ENCODE data around the gene TRAPPC12. TPM values are rescaled to one million over a fixed set of nuclear protein-coding genes. Genes with fewer than 3 reads are reported as not detected.

The TRAPPC12 gene
- total RNA-seq, 1 donor from 2014 or later, result 91.7 TPM

DNA sequence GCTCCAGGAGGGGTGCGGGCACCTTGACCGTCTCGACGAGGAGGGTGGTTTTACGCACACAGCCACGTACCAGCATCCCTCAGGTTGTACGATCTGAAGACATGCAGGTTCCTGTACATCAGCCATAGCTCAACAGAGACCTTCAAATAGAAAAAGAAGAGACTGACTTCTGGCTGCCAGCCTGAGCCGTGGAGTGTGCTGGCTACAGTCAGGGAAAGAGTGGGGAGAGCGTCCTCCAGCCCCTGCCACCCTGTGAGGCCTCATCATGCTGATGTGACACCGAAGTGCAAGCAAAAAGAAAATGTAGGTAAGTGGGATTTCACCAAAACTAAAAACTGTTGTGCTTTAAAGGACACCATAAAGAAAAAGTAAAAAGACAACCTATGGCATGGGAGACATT lies 92.8 kb downstream of the TRAPPC12 start:
- no peaks in the 10 kb centered on the region for H3K4me1 Mint-ChIP-seq
- peaks cover 26% of the 10 kb centered on the region for H3K36me3 Mint-ChIP-seq (ENCODE audit: low read depth)
- intact Hi-C loops (cut with micrococcal nuclease), result no loop called here
- no peak overlapping the region for H3K27ac Mint-ChIP-seq
- H3K4me3 Mint-ChIP-seq, result no peak overlapping the region
- DNase-seq, result no peak
- H3K27me3 Mint-ChIP-seq, result no peaks in the 10 kb centered on the region
- H3K9me3 Mint-ChIP-seq, result no peaks in the 10 kb centered on the region

DNA sequence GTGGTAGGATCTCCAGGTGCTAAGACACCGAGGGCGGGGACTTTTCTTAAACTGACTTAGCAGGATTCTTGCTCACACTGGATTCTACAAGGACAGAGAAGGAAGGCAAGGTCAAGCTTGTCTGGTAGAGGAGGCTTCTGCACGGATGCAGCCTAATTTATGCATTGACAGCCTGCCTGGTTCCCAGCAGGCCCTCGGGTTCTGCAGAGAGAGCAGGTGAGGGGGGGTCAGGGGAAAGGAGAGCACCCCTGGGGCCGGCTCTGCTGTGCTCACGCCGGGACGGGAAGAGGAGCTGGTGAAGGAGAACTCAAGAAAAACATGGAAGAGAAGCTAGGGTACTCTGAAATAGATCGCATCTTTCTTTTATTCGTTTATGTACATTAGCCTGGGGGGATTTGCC lies 93.5 kb downstream of the TRAPPC12 start:
- Mint-ChIP-seq H3K4me1 (no peaks in the 10 kb centered on the region), H3K27ac (no peak overlapping the region), H3K9me3 (no peaks in the 10 kb centered on the region), H3K27me3 (no peaks in the 10 kb centered on the region), H3K36me3 (ENCODE audit: low read depth) (peaks cover 22% of the 10 kb centered on the region), H3K4me3 (no peak overlapping the region)
- intact Hi-C loops (cut with micrococcal nuclease), result no loop called here
- no peak for DNase-seq

DNA sequence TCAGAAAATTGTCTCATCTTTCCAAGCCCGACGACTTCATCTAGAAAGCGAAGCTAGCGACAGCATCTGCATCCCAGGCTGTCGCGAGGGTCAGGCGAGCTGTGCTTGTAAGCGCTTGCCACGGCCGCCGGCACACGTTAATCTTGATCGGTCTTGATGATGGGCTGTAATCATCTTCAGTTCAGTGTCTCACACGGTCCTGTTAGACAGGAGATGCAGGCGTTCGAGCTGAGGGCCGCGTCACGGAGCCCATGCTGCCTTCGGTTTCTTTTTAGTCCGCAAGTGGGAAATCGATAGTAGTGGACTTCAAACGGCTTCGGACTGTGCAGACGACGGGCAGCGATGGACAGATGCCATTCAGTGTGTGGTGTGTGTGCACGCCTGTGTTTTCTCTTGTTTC lies 96.3 kb downstream of the TRAPPC12 start:
- DNase-seq, result no peak
- peaks cover 4% of the 10 kb centered on the region for H3K4me1 Mint-ChIP-seq
- intact Hi-C loops (cut with micrococcal nuclease), result no loop called here
- no peak overlapping the region for H3K27ac Mint-ChIP-seq
- no peaks in the 10 kb centered on the region for H3K27me3 Mint-ChIP-seq
- no peaks in the 10 kb centered on the region for H3K9me3 Mint-ChIP-seq
- H3K4me3 Mint-ChIP-seq, result no peak overlapping the region
- H3K36me3 Mint-ChIP-seq (ENCODE audit: low read depth), result peaks cover 17% of the 10 kb centered on the region

DNA sequence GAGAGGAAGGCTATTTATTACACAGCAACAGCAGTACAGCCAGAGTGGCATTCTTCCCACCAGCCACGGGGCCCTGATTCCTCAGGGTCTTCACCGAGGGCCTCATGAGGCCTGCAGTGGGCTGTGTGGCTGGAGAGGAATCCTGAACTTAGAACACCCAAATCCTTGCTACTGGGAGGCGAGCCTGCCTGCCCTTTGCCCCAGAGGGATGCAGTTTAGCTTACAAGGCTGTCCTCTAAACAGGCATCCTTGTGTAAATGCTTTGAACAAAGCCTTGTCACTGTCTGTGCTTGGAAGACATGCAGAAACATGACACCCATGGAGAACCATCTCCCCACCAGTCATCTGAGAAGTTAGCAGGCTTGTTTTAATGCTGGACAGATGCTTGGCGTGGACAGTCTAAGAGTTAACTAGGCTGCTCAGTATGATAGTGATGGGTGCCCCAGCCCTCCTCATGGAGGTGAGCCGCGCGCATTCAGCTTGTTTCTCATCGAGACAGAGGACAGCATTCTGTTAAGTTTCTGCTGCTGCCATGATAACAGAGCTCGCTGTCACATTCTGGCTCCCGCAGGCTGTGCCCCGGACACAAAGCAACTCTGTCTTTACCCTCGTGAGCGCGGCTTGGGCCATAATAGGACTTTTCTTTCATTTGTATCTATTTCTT lies 97.0 kb downstream of the TRAPPC12 start:
- H3K9me3 Mint-ChIP-seq, result no peaks in the 10 kb centered on the region
- H3K27ac Mint-ChIP-seq, result no peak overlapping the region
- peaks cover 16% of the 10 kb centered on the region for H3K36me3 Mint-ChIP-seq (ENCODE audit: low read depth)

GRCh38 chr2:3476985-3477327 lies 97.5 kb downstream of the TRAPPC12 start:
- Mint-ChIP-seq H3K36me3 (ENCODE audit: low read depth) (peaks cover 16% of the 10 kb centered on the region), H3K4me3 (no peak overlapping the region), H3K27ac (no peak overlapping the region), H3K27me3 (no peaks in the 10 kb centered on the region), H3K4me1 (peaks cover 4% of the 10 kb centered on the region), H3K9me3 (no peaks in the 10 kb centered on the region)
- intact Hi-C loops (cut with micrococcal nuclease), result no loop called here
- DNase-seq, result no peak

More for the DNA sequence above, 97.0 kb downstream of the TRAPPC12 start:
- Mint-ChIP-seq H3K27me3 (no peaks in the 10 kb centered on the region), H3K4me3 (no peak overlapping the region), H3K4me1 (peaks cover 4% of the 10 kb centered on the region)
- intact Hi-C loops (cut with micrococcal nuclease), result no loop called here
- DNase-seq, result no peak

DNA sequence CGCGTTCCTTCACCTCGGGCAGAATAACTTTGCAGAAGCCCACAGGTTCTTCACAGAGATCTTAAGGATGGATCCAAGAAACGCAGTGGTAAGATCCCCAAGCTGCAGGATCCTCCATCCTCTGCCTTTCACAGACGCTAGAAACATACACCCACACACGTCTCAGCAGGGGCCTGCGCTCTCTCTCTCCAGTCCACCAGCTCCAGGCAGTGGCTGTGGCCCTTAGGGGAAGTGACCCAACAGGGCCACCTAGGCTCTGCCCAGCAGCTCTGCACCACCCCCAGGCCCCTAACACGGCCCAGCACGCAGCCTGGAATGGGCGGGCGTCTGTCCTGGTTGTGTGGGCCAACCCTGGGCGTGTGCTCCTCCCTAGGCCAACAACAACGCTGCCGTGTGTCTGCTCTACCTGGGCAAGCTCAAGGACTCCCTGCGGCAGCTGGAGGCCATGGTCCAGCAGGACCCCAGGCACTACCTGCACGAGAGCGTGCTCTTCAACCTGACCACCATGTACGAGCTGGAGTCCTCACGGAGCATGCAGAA lies 99.4 kb downstream of the TRAPPC12 start:
- Mint-ChIP-seq H3K27ac (no peak overlapping the region), H3K4me3 (no peak overlapping the region), H3K27me3 (no peaks in the 10 kb centered on the region), H3K4me1 (peaks cover 4% of the 10 kb centered on the region), H3K36me3 (ENCODE audit: low read depth) (peaks cover 14% of the 10 kb centered on the region), H3K9me3 (no peaks in the 10 kb centered on the region)
- intact Hi-C loops (cut with micrococcal nuclease), result no loop called here
- no peak for DNase-seq

GRCh38 chr2:3479430-3480320 lies 100.2 kb downstream of the TRAPPC12 start:
- Mint-ChIP-seq H3K27ac (peak overlapping the region; percentile 42), H3K4me3 (no peak overlapping the region)

DNA sequence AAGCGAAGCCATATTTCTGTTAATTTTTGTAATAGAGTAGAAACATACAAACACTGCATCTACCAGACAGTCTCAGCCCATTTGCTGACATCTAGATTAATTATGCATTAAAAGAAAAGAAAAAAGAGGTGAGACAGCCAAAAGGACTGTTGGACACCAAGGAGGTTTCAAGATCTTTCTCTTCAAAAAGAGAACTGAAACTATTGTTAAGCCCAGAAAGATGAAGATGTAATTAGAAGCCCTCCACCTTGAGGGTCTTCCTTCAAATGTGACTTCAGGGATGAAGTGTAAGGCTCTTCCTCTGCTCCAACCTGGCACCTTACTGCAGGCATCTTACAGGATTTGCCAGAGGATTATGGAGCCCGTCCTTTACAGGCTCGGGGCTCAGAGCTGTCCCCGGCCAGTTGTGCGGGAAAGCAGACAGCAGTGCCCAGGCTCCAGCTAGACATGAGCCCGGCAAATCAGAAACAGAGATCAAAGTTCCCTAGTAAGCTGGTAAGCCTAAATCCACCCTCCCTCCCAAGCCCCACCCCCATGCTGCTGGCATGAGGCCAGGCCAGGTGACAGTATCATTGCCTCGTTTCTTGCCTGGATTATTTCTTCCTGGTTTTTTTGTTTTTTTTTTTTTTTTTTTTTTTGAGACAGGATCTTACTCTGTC lies 101.0 kb downstream of the TRAPPC12 start:
- Mint-ChIP-seq H3K9me3 (no peaks in the 10 kb centered on the region), H3K27ac (no peak overlapping the region), H3K4me1 (peaks cover 4% of the 10 kb centered on the region)

More at GRCh38 chr2:3479430-3480320, 100.2 kb downstream of the TRAPPC12 start:
- Mint-ChIP-seq H3K4me1 (peaks cover 4% of the 10 kb centered on the region), H3K36me3 (ENCODE audit: low read depth) (peaks cover 14% of the 10 kb centered on the region), H3K9me3 (no peaks in the 10 kb centered on the region), H3K27me3 (no peaks in the 10 kb centered on the region)
- no peak for DNase-seq
- intact Hi-C loops (cut with micrococcal nuclease), result no loop called here

DNA sequence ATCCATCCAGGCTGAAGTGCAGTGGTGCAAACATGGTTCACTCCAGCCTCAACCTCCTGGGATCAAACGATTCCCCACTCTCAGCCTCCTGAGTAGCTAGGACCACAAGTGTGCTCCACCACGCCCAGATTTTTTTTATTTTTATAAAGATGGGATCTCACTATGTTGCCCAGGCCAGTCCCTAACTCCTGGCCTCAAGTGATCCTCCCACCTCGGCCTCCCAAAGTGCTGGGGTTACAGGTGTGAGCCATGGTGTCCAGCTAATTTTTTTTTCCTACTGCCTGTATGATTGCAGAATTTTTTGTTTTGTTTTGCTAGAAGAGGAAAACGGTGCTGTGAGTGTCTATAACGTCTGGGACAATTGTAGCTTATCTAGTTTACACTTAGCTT lies 101.5 kb downstream of the TRAPPC12 start:
- no peak for DNase-seq
- Mint-ChIP-seq H3K27me3 (no peaks in the 10 kb centered on the region), H3K36me3 (ENCODE audit: low read depth) (peaks cover 14% of the 10 kb centered on the region), H3K4me1 (peaks cover 4% of the 10 kb centered on the region), H3K4me3 (no peak overlapping the region), H3K27ac (no peak overlapping the region), H3K9me3 (no peaks in the 10 kb centered on the region)
- intact Hi-C loops (cut with micrococcal nuclease), result no loop called here

More for the DNA sequence above, 101.0 kb downstream of the TRAPPC12 start:
- intact Hi-C loops (cut with micrococcal nuclease), result no loop called here
- H3K27me3 Mint-ChIP-seq, result no peaks in the 10 kb centered on the region
- peaks cover 14% of the 10 kb centered on the region for H3K36me3 Mint-ChIP-seq (ENCODE audit: low read depth)
- H3K4me3 Mint-ChIP-seq, result no peak overlapping the region
- DNase-seq, result no peak

DNA sequence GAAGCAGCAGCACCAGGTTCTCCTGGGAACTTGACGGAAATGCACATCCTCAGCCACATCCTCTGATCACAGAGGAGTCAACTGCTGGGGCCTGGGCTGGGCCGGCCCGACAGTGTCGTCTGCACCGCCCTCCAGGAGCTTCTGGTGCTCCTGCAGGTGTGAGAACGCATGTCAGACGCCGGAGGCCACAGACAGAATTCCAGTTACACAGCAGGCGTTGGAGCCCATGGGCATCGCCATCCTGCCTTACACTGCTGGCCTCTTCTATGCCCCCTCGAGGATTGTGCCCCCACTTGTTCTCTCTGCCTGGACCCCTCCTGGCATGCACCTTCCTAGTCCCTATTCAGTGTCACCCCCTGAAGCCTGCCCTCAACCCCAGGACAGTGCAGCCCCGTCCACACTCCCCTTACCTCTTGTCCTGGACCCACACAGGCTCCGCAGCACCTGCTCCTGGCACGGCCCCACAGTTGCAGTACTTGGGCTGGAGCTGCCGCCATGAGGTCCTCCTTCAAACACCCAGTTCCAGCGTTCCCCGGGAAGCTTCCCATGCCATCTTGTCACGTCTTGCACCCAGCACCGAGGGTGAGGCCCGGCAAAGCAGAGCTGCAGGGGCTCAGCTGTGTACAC lies 102.4 kb downstream of the TRAPPC12 start:
- Mint-ChIP-seq H3K4me3 (no peak overlapping the region), H3K27ac (no peak overlapping the region), H3K9me3 (no peaks in the 10 kb centered on the region), H3K4me1 (peaks cover 4% of the 10 kb centered on the region), H3K27me3 (no peaks in the 10 kb centered on the region), H3K36me3 (ENCODE audit: low read depth) (peaks cover 12% of the 10 kb centered on the region)
- DNase-seq, result no peak
- intact Hi-C loops (cut with micrococcal nuclease), result no loop called here

DNA sequence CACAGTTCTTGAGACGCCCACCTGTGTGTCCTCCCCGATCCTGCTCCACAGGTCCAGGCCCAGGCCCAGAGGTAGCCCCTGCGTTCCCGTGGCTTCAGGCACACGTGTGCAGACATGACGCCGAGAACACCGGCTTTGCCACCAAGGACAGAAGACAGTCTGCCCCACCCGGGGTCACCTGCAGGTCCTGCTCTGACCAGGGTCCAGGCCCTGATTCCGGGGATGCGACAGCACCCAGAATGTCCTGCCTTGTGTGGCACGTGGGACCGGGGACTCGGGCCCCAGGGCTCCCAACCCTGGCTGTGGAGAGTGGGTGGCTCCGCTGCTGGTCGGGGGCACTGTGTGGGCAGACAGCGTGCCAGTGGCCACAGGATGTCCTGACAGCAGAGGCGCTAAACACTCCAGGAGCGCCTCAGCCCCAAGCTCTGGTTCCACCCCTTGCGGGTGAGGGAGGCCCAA lies 102.9 kb downstream of the TRAPPC12 start:
- peaks cover 12% of the 10 kb centered on the region for H3K36me3 Mint-ChIP-seq (ENCODE audit: low read depth)
- H3K9me3 Mint-ChIP-seq, result no peaks in the 10 kb centered on the region
- intact Hi-C loops (cut with micrococcal nuclease), result no loop called here
- no peak for DNase-seq
- H3K4me1 Mint-ChIP-seq, result peaks cover 4% of the 10 kb centered on the region
- H3K27me3 Mint-ChIP-seq, result no peaks in the 10 kb centered on the region
- no peak overlapping the region for H3K27ac Mint-ChIP-seq
- H3K4me3 Mint-ChIP-seq, result no peak overlapping the region

- Mint-ChIP-seq H3K9me3 (no peaks in the 10 kb centered on the region), H3K4me1 (peaks cover 4% of the 10 kb centered on the region), H3K27ac (no peak overlapping the region), H3K27me3 (no peaks in the 10 kb centered on the region), H3K36me3 (ENCODE audit: low read depth) (peaks cover 10% of the 10 kb centered on the region), H3K4me3 (no peak overlapping the region)
- intact Hi-C loops (cut with micrococcal nuclease), result no loop called here
- DNase-seq, result no peak
These were observed 103.9 kb downstream of the TRAPPC12 start for GRCh38 chr2:3483227-3483985.

Measured in activated CD4-positive, alpha-beta T cell treated with anti-CD3 and anti-CD28 coated beads, Interleukin-2, amount 10 ng/mL, durations not matched to agents 24 days and 14 days (primary cell).